ENCODE results near the gene ALPP. TPM values are rescaled to one million over a fixed set of nuclear protein-coding genes. Genes with fewer than 3 reads are reported as not detected.

Gene ALPP
- total RNA-seq, 3 donors from 2014 or later (not counting 1 experiment from before 2014, with no cell fraction given): 0.30 TPM; not detected in 2

DNA sequence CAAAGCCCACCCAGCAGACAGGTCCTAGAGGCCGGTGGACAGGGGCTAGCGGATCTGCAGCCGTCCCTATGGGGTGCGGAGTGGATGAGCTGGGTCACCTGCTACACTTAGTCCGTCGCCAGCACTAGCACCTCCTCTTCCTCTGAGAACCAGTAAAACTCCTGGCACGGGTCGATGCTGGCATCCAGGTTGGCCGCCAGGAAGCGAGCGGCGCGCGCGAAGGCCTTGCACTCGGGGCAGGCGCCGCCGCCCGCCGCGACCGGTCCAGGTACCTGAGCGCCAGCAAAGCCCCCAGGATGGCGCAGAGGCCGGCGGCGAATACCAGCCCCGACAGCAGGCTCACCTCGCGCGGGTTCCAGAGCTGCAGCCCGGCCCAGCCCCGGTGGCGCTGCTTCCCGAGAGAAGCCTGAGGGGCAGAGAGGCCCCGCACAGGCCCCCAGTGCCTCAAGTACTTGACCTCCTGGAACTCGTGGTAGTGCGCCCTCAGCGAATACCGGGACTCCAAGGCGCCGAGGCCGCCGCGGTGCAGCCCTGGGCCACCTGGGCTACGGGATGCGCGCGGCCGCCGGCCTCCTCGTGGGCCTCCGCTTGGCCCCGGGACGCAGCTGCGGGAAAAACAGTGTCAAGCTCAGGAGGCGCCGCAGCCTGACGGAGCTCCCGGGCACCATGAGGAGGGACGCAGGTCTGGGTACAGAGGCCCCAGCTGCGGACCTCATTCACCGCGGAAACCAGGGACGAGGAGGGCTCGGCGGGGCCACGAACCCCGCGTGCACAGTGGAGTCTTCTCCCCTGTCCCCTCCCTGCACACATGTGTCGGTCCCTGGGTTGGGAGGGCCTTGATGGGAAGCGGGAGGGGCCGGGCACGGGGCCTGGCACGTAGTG lies 27.5 kb upstream of the ALPP start:
- Mint-ChIP-seq H3K9me3 (no peaks in the 10 kb centered on the region), H3K27me3 (ENCODE audit: low read depth in 2 of 2) (peaks cover 7 to 14% of the 10 kb centered on the region in 2 donors), H3K4me3 (no peak overlapping the region), H3K4me1 (no peaks in the 10 kb centered on the region), H3K36me3 (no peaks in the 10 kb centered on the region), H3K27ac (no peak overlapping the region)
- intact Hi-C loops (cut with micrococcal nuclease): no loop called here
- H3K36me3 ChIP-seq (ENCODE audit: control insufficient read depth, insufficient read depth, low read length): no peaks in the 10 kb centered on the region
- peaks cover 14% of the 10 kb centered on the region for H3K4me1 ChIP-seq (ENCODE audit: control insufficient read depth, insufficient read depth, low read length)
- no peaks in the 10 kb centered on the region for H3K9me3 ChIP-seq (ENCODE audit: control insufficient read depth, insufficient read depth, low read length)
- ATAC-seq: no peak
- H3K27me3 ChIP-seq (ENCODE audit: control insufficient read depth, insufficient read depth, low read length): peaks cover 33% of the 10 kb centered on the region
- no peak overlapping the region for H3K27ac ChIP-seq (ENCODE audit: low read length)
- TF ChIP-seq, protein P1, sequence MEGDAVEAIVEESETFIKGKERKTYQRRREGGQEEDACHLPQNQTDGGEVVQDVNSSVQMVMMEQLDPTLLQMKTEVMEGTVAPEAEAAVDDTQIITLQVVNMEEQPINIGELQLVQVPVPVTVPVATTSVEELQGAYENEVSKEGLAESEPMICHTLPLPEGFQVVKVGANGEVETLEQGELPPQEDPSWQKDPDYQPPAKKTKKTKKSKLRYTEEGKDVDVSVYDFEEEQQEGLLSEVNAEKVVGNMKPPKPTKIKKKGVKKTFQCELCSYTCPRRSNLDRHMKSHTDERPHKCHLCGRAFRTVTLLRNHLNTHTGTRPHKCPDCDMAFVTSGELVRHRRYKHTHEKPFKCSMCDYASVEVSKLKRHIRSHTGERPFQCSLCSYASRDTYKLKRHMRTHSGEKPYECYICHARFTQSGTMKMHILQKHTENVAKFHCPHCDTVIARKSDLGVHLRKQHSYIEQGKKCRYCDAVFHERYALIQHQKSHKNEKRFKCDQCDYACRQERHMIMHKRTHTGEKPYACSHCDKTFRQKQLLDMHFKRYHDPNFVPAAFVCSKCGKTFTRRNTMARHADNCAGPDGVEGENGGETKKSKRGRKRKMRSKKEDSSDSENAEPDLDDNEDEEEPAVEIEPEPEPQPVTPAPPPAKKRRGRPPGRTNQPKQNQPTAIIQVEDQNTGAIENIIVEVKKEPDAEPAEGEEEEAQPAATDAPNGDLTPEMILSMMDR (IDR thresholded peaks at IDR 0.05): no peak
- no peak overlapping the region for H3K4me3 ChIP-seq (ENCODE audit: low read length)
- WGBS (ENCODE audit: insufficient coverage): 14% methylated on average over 75 of the region's 76 CpGs
- DNase-seq: no peak

DNA sequence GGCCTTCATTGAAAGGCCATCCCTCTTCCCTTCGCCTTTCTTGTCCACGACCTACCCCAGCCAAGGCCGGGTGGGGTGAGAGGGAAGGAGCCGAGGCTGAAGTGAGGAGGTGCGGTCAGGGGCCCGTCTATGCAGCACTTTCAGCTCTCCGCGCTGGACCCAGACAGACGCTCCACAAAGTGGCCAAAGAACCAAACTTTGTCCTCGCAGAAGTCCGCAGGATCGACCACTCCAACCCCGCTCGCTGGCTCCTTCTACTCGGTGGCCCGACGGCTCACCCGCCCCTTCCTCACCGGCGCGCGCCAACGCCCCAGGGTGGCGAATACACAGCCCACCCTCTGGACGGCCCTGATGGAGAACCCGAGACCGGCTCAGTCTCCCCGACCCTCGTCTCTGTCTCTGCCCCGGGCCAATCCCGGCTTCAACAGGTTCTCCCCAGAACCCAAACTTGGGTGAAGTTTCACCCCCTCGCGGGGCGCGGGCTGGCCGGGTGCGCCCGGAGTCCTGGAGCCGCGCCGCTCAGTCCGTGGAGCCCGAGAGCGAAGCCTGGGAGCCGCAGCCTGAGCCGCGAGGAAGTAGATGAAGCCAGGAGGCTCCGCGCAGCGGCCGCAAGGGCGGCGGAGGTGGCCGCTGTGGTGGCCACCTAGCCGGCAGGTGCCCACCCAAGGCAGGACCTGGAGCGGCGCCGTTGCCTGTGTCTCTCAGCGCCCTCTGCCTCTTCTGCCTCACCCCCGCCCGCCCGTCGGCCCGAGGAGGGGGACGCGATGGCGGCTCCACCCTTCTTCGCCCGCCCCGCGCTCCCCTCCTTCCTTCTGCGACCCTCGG lies 26.7 kb upstream of the ALPP start:
- DNase-seq (no peak), ATAC-seq (no peak)
- Histone ChIP-seq H3K27ac (ENCODE audit: low read length) (no peak overlapping the region), H3K4me1 (ENCODE audit: control insufficient read depth, insufficient read depth, low read length) (peaks cover 14% of the 10 kb centered on the region), H3K27me3 (ENCODE audit: control insufficient read depth, insufficient read depth, low read length) (peaks cover 33% of the 10 kb centered on the region), H3K36me3 (ENCODE audit: control insufficient read depth, insufficient read depth, low read length) (no peaks in the 10 kb centered on the region), H3K9me3 (ENCODE audit: control insufficient read depth, insufficient read depth, low read length) (no peaks in the 10 kb centered on the region), H3K4me3 (ENCODE audit: low read length) (no peak overlapping the region)
- TF ChIP-seq, protein P1 (IDR thresholded peaks at IDR 0.05): no peak
- 28% methylated on average over 72 of the region's 73 CpGs for WGBS (ENCODE audit: insufficient coverage)
- peaks cover 14 to 17% of the 10 kb centered on the region in 2 donors for H3K27me3 Mint-ChIP-seq (ENCODE audit: low read depth in 2 of 2)
- H3K4me1 Mint-ChIP-seq: no peaks in the 10 kb centered on the region
- H3K4me3 Mint-ChIP-seq: no peak overlapping the region
- H3K36me3 Mint-ChIP-seq: no peaks in the 10 kb centered on the region
- intact Hi-C loops (cut with micrococcal nuclease): no loop called here
- H3K9me3 Mint-ChIP-seq: no peaks in the 10 kb centered on the region
- no peak overlapping the region for H3K27ac Mint-ChIP-seq

DNA sequence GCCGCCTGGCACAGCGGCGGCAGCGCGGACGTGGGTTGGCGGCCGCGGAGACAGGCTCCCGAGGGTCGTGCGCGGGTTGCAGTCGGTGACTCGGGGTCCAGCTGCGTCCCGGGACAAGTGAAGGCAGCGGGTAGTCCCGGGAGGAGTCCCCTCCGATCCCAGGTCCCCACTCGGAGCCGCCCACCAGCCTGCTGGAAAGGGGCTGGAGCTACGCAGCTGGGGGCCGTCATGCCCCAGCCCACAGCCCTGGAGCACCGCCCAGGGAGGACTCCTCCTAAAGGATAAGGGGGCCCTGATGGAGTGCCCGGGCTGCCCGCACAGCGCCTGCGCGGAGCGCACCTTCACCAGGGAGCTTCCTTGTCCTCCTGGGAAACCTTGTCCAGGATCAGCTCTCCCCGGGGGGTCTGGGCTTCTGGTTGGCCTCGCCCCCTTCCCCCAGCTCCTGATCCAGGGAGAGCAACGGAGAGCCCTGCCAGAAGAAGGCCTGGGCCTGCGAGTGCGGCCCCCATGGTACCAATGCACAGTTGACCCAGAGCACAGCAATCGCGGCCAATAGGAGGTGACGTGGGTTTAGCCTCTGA lies 25.9 kb upstream of the ALPP start:
- Mint-ChIP-seq H3K27me3 (ENCODE audit: low read depth in 2 of 2) (peaks cover 16 to 17% of the 10 kb centered on the region in 2 donors), H3K4me1 (no peaks in the 10 kb centered on the region), H3K4me3 (no peak overlapping the region), H3K27ac (no peak overlapping the region), H3K9me3 (no peaks in the 10 kb centered on the region), H3K36me3 (no peaks in the 10 kb centered on the region)
- Histone ChIP-seq H3K4me3 (ENCODE audit: low read length) (no peak overlapping the region), H3K27ac (ENCODE audit: low read length) (no peak overlapping the region), H3K4me1 (ENCODE audit: control insufficient read depth, insufficient read depth, low read length) (peaks cover 14% of the 10 kb centered on the region), H3K36me3 (ENCODE audit: control insufficient read depth, insufficient read depth, low read length) (no peaks in the 10 kb centered on the region), H3K9me3 (ENCODE audit: control insufficient read depth, insufficient read depth, low read length) (no peaks in the 10 kb centered on the region), H3K27me3 (ENCODE audit: control insufficient read depth, insufficient read depth, low read length) (peaks cover 33% of the 10 kb centered on the region)
- intact Hi-C loops (cut with micrococcal nuclease): no loop called here
- DNase-seq (no peak), ATAC-seq (no peak)
- WGBS (ENCODE audit: insufficient coverage): 69% methylated on average over 39 of the region's 39 CpGs
- TF ChIP-seq, protein P1 (IDR thresholded peaks at IDR 0.05): no peak

Data from natural killer cell (primary cell).